ENCODE results near the gene RGMA.

DNA sequence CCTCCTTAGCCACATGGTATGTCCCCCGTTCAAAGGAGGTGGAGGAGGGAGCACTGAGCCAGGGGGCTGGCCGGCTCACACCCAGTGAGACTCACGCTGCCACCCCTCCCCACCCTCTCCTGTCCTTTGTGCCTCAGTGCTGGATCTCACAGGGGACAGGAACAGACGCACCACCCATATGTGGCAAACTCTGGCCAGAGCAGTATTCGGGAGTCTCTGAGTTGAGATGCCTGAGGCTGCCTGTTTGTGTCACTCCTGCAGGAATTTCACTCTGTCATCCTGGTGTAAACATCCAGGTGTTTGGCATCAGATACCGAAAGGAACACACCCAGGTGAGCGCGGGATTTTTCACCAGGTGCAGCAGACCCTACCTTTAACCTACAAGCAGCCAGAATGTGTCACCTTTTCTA, 25.7 kb downstream of the RGMA start:
- TF ChIP-seq, protein P1, sequence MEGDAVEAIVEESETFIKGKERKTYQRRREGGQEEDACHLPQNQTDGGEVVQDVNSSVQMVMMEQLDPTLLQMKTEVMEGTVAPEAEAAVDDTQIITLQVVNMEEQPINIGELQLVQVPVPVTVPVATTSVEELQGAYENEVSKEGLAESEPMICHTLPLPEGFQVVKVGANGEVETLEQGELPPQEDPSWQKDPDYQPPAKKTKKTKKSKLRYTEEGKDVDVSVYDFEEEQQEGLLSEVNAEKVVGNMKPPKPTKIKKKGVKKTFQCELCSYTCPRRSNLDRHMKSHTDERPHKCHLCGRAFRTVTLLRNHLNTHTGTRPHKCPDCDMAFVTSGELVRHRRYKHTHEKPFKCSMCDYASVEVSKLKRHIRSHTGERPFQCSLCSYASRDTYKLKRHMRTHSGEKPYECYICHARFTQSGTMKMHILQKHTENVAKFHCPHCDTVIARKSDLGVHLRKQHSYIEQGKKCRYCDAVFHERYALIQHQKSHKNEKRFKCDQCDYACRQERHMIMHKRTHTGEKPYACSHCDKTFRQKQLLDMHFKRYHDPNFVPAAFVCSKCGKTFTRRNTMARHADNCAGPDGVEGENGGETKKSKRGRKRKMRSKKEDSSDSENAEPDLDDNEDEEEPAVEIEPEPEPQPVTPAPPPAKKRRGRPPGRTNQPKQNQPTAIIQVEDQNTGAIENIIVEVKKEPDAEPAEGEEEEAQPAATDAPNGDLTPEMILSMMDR (IDR thresholded peaks at IDR 0.05 in 2 of 3, conservative IDR thresholded peaks at IDR 0.05 in 1 of 3; ENCODE audit: borderline replicate concordance in 1 of 3, insufficient read depth in 1 of 3, low read depth in 2 of 3, low read length in 2 of 3) = no peak
- no peak for TF ChIP-seq POLR2A (IDR thresholded peaks at IDR 0.05; ENCODE audit: borderline replicate concordance, extremely low read depth, insufficient read depth, insufficient read length)
